HG03108 (cell line): Measurements from ENCODE around the gene HBE1.
"Not testable (repeated sequence)": the region's sequence is repeated elsewhere in the genome, so short reads cannot be mapped to it uniquely, and the experiment has no call there.

Experiments used
- ATAC-seq: cut with Tn5 transposase; IDR thresholded peaks from one replicate; pipeline ENCODE4 v1.9.1; 2021; ENCODE audit warnings: moderate library complexity; ENCODE audit not compliant: unreplicated experiment

Gene HBE1

GRCh38 chr11:5254023-5254422 lies 15.7 kb downstream of the HBE1 start:
- ATAC-seq: not testable (repeated sequence)

- not testable (repeated sequence) for ATAC-seq
Measured at GRCh38 chr11:5253440-5253839, 16.3 kb downstream of the HBE1 start.

GRCh38 chr11:5252919-5253265 lies 16.9 kb downstream of the HBE1 start:
- no peak for ATAC-seq

DNA sequence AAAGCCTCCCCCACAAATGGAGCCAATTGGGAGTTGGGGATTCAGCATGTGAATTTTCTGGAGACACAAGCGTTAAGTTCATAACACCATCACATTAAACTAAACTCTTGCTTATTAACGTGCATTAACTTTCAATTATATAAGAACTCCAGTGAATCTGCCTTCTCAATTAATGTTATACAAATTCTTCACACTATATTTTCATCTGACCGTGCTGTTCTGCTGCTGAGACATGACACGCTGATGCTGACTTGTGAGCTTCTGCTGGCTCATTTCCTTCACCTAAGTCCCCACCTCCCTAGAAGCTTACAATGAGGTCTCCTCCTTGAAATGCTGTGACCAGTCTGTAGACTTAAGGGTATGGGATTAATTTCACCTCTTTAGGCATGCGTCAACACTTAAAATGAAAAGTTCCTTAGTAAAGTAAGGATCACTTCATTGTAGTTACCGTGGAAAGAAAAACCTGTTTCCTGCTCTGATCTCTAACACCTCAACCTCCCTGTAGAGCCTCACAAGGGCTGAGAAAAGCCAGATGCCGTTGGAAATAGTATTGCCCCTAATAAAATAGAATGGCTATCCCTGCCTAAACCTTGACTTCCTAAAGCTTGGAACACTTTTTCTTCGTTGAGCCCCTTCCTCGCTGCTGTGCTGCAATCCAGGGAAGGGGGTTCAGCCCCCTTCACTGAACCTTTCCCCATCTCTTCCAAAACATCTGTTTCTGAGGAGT lies 17.4 kb downstream of the HBE1 start:
- ATAC-seq: no peak

- ATAC-seq: no peak
Measured at GRCh38 chr11:5251746-5252145, 18.0 kb downstream of the HBE1 start.

- ATAC-seq: no peak
Measured at GRCh38 chr11:5250543-5251204, 19.1 kb downstream of the HBE1 start.

GRCh38 chr11:5249807-5250396 lies 19.8 kb downstream of the HBE1 start, which contains the start of gene HBG1:
TSS of gene HBG1 (minus strand) at chr11:5249857. CDS start at chr11:5249804, 53 bp downstream.
- not testable (repeated sequence) for ATAC-seq

DNA sequence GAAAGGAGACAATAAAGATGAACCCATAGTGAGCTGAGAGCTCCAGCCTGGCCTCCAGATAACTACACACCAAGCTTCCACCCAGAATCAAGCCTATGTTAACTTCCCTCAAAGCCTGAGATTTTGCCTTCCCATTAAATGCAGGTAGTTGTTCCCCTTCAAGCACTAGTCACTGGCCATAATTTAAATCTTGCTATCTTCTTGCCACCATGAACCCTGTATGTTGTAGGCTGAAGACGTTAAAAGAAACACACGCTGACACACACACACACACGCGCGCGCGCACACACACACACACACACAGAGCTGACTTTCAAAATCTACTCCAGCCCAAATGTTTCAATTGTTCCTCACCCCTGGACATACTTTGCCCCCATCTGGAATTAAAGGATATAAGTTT lies 21.2 kb downstream of the HBE1 start:
- ATAC-seq: not testable (repeated sequence)

DNA sequence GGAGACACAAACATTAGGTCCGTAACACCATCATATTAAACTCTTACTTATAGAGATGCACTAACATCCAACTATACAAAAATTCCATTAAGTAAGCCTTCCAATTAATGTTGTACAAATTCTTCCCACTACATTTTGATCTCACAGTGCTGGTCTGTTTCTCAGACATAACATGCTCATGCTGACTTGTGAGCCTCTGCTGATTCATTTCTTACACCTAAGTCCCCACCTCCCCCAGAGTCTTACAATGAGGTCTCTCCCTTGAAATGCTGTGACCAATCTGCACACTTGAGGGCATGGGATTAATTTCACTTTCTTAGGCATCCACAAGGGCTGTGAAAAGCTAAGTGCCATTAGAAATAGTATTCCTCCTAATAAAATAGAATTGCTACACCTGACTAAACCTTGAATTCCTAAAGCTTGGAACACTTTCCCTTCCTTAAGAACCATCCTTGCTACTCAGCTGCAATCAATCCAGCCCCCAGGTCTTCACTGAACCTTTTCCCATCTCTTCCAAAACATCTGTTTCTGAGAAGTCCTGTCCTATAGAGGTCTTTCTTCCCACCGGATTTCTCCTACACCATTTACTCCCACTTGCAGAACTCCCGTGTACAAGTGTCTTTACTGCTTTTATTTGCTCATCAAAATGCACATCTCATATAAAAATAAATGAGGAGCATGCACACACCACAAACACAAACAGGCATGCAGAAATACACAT lies 22.1 kb downstream of the HBE1 start:
- no peak for ATAC-seq

DNA sequence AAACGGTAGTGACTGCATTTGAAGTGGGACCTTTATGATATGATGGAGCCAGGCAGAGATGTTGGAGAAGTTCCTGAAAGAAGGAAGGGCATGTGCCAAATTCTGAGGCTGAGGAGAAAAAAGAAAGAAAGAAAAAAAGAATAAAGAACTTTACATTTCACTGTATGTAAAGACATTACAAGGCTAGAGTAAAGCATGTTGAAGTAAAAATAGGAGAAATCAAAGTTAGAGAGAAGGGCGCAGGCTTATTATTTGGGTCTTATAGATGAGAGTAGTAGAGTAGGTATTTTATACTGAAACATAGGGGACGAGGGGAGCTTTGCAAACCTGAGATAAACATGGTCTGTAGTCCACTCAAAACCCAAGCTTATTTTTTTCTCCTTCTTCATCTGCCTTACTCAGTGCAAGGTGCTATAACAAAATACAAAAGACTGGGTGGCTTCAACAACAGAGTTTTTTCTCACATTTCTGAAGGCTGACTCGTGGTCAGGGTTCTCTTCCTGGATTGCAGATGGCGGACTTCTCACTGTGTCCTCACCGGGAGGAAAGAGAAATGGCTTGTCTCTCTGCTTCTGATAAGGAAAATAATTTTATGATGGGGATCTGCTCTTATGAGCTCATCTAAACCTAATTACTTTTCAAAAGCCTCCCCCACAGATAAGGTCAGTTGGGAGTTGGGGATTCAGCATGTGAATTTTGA lies 22.8 kb downstream of the HBE1 start:
- no peak for ATAC-seq

DNA sequence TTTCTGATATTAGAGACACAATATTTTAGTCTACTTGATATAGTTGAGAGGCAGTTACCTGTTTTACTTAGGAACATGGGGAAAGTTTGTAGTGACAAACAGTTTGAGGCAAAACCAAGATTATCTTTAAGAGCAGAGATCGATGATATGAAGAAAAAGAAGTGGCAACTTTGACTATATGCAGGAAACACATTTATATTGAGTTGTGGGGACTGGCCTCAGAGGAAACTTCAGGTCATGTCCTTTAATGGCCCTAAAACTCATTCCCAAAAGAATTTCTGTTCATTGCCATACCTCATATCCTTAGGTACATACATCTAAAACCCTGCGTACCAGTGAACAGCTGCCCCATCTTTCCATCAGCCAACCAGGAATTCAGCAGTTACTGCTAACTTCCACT lies 24.6 kb downstream of the HBE1 start:
- no peak for ATAC-seq

DNA sequence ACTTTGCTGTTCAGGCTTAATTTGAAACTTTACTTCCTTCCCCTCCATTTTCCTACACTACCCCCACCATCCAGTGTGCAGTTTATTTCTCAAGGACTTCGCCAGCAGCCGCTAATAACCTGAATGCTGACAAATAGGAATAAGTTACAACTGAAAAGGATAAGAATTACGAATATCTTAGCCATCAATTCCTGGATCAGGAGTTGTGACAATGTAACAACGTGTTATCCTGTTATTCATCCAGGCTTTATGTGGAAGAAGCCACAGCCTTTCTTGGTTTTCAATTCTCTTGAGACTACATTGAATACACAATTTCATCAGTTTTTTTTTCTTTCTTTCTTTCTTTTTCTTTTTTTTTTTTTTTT lies 25.9 kb downstream of the HBE1 start:
- no peak for ATAC-seq

DNA sequence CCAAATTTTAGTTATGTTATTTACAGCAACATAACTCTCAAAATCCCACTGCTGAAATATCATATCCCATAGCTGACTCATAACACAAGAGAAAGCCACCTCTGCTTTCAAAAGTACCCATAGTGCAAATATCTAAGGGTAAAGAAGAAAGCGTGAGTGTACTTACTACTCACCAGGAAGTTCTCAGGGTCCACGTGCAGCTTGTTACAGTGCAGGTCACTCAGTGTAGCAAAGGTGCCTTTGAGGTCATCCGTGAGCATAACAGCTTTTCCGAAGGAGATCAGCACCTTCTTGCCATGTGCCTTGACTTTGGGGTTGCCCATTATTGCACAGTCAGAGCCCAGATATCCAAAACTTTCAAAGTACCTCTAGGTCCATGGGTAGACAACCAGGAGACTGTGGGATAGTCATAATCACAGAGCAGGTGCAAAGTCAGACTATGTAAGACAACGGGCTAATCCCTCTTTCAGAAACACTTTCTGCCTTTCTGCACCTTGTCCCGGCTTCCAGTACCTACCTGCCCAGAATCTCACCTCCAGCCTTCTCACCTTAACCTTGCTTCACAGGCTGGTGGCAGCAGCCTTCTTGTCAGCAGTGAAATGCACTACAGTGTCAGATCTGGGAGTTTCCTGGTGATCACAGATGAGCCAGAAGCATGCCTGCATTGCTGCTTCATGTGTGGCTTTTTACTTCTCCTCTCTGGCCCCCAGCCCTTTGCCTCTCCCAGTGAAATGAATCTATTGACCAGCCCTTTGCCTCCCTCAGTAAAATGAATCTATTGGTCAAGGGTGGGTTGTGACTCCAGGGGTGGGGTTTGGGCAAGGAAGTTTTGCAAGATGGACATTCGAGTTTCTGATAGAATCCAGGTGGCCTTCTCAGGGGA lies 26.6 kb downstream of the HBE1 start:
- no peak for ATAC-seq

GRCh38 chr11:5242208-5242607 lies 27.5 kb downstream of the HBE1 start:
- ATAC-seq: no peak

DNA sequence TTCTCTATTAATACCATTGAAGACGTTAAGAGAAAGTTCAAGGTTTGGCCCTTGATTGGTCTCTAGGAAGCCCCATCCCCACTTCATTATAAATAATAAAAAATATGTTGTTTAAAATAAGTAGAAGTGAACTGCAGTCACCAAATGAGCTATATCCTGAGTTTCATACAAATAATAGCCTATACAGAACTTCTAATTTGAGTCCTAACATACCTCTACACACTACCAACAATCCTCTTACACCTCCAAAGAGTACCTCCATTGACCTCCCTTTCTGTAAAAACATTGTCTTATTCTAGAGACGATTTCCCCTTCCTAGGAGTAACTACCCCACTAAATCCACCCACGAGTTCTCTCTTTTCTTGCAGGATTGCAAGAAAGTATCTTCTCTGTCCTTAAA lies 28.3 kb downstream of the HBE1 start:
- ATAC-seq: no peak

DNA sequence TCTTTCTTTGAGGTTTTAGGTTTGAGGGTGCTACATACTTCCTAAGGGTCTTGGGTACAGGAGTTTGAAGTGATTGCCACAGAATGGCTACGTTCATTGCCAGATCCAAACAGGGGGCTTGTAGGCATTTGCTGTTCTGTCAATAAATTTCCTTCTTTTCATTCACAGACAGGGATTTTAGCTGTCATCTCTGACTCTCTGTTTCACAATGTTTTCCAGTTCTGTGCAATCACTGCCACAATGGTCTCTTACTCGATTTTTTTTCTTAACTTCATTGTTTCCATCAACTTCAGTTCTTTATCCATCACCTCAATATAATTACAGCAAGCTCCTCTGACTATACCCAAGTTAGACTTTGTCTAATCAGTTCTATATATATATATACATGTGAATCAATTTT lies 29.3 kb downstream of the HBE1 start:
- ATAC-seq: no peak

- no peak for ATAC-seq
Measured at GRCh38 chr11:5240056-5240455, 29.7 kb downstream of the HBE1 start.

DNA sequence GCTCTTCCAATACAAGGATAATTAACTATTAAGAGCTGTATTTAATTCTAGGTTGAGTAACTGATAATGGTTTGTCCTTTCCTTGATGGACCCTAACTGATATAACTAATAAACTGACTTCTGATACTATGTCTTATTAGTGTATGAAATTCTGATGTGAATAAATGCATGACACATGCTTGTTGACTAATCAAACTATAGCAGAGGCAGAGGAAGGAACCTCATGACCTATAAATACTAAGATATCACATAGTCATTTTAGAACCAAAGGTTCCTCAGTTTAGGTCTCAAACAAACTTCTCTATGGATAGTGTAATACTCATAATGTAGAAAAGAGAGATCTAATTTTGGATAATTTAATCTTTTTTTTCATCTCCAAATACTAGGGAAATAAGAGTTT lies 30.7 kb downstream of the HBE1 start:
- ATAC-seq: no peak

DNA sequence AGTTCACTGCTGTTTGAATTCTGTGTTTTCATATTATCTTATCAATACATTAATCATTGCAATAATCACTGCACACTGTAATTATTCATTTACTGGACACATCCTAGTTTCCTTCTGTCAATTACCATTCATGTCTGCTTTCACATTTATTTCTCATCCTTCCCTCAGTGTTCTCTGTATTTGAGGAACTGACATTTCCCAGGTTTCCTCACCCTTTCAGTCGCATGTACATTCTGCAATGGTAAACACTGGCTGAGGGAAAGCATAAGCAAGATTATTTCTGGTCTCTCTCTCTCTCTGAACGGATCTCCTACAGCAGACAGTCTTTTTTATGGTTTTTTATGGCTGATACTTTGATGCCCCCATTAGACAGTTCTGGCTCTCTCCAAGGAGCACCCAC lies 31.3 kb downstream of the HBE1 start:
- ATAC-seq: no peak

- ATAC-seq: no peak
Measured at GRCh38 chr11:5237420-5237819, 32.3 kb downstream of the HBE1 start.
